Skeletal muscle tissue (tissue), 4 donors: ENCODE measurements around the gene NCAPH2. TPM values are rescaled to one million over a fixed set of nuclear protein-coding genes. Genes with fewer than 3 reads are reported as not detected.

ENCODE experiments used
- H3K27ac ChIP-seq: one replicate; pipeline ENCODE4 v1.7.0; 2013; ENCODE audit warnings: mild to moderate bottlenecking, low read depth, low read length, inconsistent platforms
- H3K27me3 ChIP-seq, 3 donors: one replicate each; pipeline ENCODE4 v1.7.0; 2013; ENCODE audit warnings: low read length in 3 of 3; ENCODE audit not compliant: control insufficient read depth in 3 of 3, insufficient read depth in 3 of 3
- H3K36me3 ChIP-seq, 3 donors: one replicate each; pipeline ENCODE4 v1.7.0; 2013; ENCODE audit warnings: low read length in 3 of 3; ENCODE audit not compliant: control insufficient read depth in 3 of 3, insufficient read depth in 3 of 3
- H3K4me1 ChIP-seq, 3 donors: one replicate each; pipeline ENCODE4 v1.7.0; 2013; ENCODE audit warnings: low read length in 3 of 3, mild to moderate bottlenecking in 3 of 3; ENCODE audit not compliant: control insufficient read depth in 3 of 3, insufficient read depth in 3 of 3
- H3K4me3 ChIP-seq, 3 donors: one replicate each; pipeline ENCODE4 v1.7.0; 2013; ENCODE audit warnings: low read length in 3 of 3
- H3K9ac ChIP-seq, 3 donors: one replicate each; pipeline ENCODE4 v1.7.0; 2013; ENCODE audit warnings: low read length in 3 of 3, mild to moderate bottlenecking in 3 of 3, moderate library complexity in 2 of 3, low read depth in 1 of 3
- H3K9me3 ChIP-seq, 3 donors: one replicate each; pipeline ENCODE4 v1.7.0; 2013; ENCODE audit warnings: low read length in 3 of 3; ENCODE audit not compliant: control insufficient read depth in 3 of 3
- total RNA-seq: library from RNA; depleted of rRNA; stranded (reverse); fragments of >200 nt; gene quantifications from one replicate; pipeline ENCODE4 v1.2.3, GENCODE V29; 2014
- donor health status: Osteomylitis.

Gene NCAPH2
- total RNA-seq, 1 donor from 2014 or later = 34.4 TPM

DNA sequence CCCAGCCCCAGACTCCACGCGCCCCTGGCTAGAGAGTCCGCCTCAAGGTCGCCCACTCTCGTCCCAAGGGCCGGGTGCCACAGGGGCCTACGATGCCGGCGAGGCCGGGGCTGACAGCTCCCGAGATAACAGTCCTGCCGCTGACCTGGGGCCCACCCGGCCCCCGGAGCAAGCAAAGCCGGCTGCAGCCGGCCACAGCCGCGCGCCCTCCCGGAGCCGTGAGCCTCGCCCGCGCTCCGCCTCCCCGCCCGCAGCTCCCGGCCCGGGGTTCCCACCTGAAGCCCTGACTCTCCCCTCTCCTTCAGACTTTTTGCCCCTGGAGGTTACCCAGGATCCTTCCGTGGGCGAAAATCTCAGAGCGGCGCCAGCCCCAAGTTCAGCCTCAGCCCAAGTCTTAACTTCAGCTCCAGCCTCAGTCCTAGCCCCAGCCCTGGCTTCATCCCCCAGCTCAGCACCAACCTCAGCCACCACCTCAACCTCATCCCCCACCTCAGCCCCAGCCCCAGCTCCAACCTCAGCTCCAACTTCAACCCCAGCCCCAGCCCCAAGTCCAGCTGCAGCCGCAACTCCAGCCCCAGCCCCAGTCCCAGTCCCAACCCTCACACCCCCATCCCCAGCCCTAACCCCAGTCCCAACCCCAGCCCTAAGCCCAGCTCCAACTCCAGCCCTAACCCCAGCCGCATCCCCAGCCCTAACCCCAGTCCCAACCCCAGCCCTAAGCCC is 39.4 kb downstream of the NCAPH2 start:
- H3K36me3 ChIP-seq = no peaks in the 10 kb centered on the region
- peaks cover 53 to 75% (median 62%) of the 10 kb centered on the region in 3 donors for H3K27me3 ChIP-seq
- no peak overlapping the region for H3K4me3 ChIP-seq
- no peak overlapping the region for H3K27ac ChIP-seq
- peaks cover 5 to 16% (median 5%) of the 10 kb centered on the region in 3 donors for H3K4me1 ChIP-seq
- no peaks in the 10 kb centered on the region for H3K9me3 ChIP-seq
- no peak overlapping the region for H3K9ac ChIP-seq

- no peaks in the 10 kb centered on the region for H3K36me3 ChIP-seq
- H3K4me3 ChIP-seq = no peak overlapping the region
- peaks cover 50 to 75% (median 62%) of the 10 kb centered on the region in 3 donors for H3K27me3 ChIP-seq
- peaks cover 5 to 16% (median 5%) of the 10 kb centered on the region in 3 donors for H3K4me1 ChIP-seq
- no peaks in the 10 kb centered on the region for H3K9me3 ChIP-seq
- H3K27ac ChIP-seq = no peak overlapping the region
- no peak overlapping the region for H3K9ac ChIP-seq
Observed at GRCh38 chr22:50548040-50548920, 40.3 kb downstream of the NCAPH2 start.

GRCh38 chr22:50548921-50549790 is 41.1 kb downstream of the NCAPH2 start:
- no peak overlapping the region for H3K9ac ChIP-seq
- peaks cover 47 to 71% (median 61%) of the 10 kb centered on the region in 3 donors for H3K27me3 ChIP-seq
- H3K27ac ChIP-seq = no peak overlapping the region
- H3K36me3 ChIP-seq = no peaks in the 10 kb centered on the region
- no peak overlapping the region for H3K4me3 ChIP-seq
- peaks cover 3 to 13% (median 5%) of the 10 kb centered on the region in 3 donors for H3K4me1 ChIP-seq
- H3K9me3 ChIP-seq = no peaks in the 10 kb centered on the region

- Histone ChIP-seq H3K27ac (no peak overlapping the region), H3K36me3 (no peaks in the 10 kb centered on the region), H3K27me3 (peaks cover 35 to 59% (median 55%) of the 10 kb centered on the region in 3 donors), H3K9ac (no peak overlapping the region), H3K9me3 (no peaks in the 10 kb centered on the region), H3K4me3 (no peak overlapping the region), H3K4me1 (peaks cover 0 to 4% (median 0%) of the 10 kb centered on the region in 3 donors)
Observed at GRCh38 chr22:50550395-50550794, 42.4 kb downstream of the NCAPH2 start.

- no peak overlapping the region for H3K9ac ChIP-seq
Observed at GRCh38 chr22:50551160-50551752, 43.2 kb downstream of the NCAPH2 start.

DNA sequence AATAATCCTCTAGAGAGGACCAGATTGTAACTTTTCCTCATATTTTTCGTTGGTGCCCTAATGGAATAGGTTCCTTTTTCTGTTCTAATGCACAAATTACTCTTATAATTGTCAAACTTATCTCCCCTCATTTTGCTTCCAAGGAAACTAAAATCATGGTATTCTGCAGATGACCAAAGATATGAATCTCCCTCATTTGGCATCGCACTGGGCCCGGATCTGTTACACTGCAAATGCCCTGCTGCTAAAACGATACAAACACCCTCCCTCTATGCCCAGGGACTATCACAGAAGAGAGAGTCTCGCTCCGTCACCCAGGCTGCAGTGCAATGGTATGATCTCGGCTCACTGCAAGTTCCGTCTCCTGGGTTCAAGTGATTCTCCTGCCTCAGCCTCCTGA is 45.3 kb downstream of the NCAPH2 start:
- peaks cover 15 to 35% (median 28%) of the 10 kb centered on the region in 3 donors for H3K27me3 ChIP-seq
- no peak overlapping the region for H3K9ac ChIP-seq
- peaks cover 0 to 4% (median 0%) of the 10 kb centered on the region in 3 donors for H3K4me1 ChIP-seq
- H3K27ac ChIP-seq = no peak overlapping the region
- H3K4me3 ChIP-seq = no peak overlapping the region
- no peaks in the 10 kb centered on the region for H3K36me3 ChIP-seq
- no peaks in the 10 kb centered on the region for H3K9me3 ChIP-seq

More at GRCh38 chr22:50551160-50551752, 43.2 kb downstream of the NCAPH2 start:
- Histone ChIP-seq H3K9me3 (no peaks in the 10 kb centered on the region), H3K36me3 (no peaks in the 10 kb centered on the region), H3K4me3 (no peak overlapping the region), H3K27ac (no peak overlapping the region), H3K4me1 (peaks cover 0 to 4% (median 0%) of the 10 kb centered on the region in 3 donors), H3K27me3 (peaks cover 26 to 50% (median 46%) of the 10 kb centered on the region in 3 donors)

- H3K4me1 ChIP-seq = no peaks in the 10 kb centered on the region
- H3K9ac ChIP-seq = no peak overlapping the region
- H3K9me3 ChIP-seq = no peaks in the 10 kb centered on the region
- H3K36me3 ChIP-seq = no peaks in the 10 kb centered on the region
- peaks cover 0 to 8% (median 5%) of the 10 kb centered on the region in 3 donors for H3K27me3 ChIP-seq
- no peak overlapping the region for H3K4me3 ChIP-seq
- H3K27ac ChIP-seq = no peak overlapping the region
Observed at GRCh38 chr22:50556703-50557102, 48.7 kb downstream of the NCAPH2 start.

DNA sequence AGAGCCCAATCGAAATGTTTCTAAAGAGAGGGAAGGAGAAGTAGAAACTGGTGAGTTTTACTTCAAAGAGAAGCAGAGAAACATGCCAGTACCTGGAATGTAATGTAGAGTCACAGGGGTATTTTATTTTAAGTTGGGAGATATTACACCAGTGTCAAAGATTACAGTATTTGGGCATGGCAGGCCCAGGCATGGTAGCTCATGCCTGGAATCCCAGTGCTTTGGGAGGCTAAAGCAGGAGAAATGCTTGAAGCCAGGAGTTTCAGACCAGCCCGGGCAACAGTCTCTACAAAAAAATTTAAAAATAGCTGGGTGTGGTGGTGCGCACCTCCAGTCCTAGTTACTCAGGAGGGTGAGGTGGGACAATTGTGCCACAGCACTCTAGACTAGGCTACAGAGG is 52.0 kb downstream of the NCAPH2 start:
- Histone ChIP-seq H3K4me3 (no peak overlapping the region), H3K36me3 (no peaks in the 10 kb centered on the region), H3K9ac (no peak overlapping the region), H3K4me1 (peaks cover 10 to 19% (median 12%) of the 10 kb centered on the region in 3 donors), H3K9me3 (no peaks in the 10 kb centered on the region), H3K27me3 (peaks cover 0 to 3% (median 3%) of the 10 kb centered on the region in 3 donors), H3K27ac (no peak overlapping the region)
